H1 (cell line): ENCODE measurements around the gene SLC52A3. TPM values are rescaled to one million over a fixed set of nuclear protein-coding genes. Genes with fewer than 3 reads are reported as not detected.
A peak's percentile ranks its signal among the peaks of the same experiment; 100 is the strongest.

Experiments
- CTCF ChIA-PET: fragments of 300-600 bp; sonication (Branson Sonifier 250); formaldehyde crosslinking; loops from one replicate; lab custom pipeline; 2021; ENCODE audit not compliant: partially characterized antibody; lab: Charles Lee
- POLR2A ChIA-PET: fragments of 300-600 bp; sonication (Branson Sonifier 250); formaldehyde crosslinking; loops from one replicate; lab custom pipeline; 2021; ENCODE audit warnings: inconsistent platforms; ENCODE audit not compliant: partially characterized antibody; lab: Charles Lee
- DNase-seq, 2 experiments: peaks; one replicate each; pipeline versions ENCODE4 v3.0.0 to v3.0.0-alpha.2; 2010 to 2022; ENCODE audit warnings: low spot score in 2 of 2, low read depth in 1 of 2, mixed read lengths in 1 of 2
- FAIRE-seq: peaks from 2 replicates; lab custom pipeline; 2011; peaks lifted over from hg19 to GRCh38; lab: Jason Lieb, UNC
- H2AFZ ChIP-seq: 2 replicates; pipeline ENCODE4 v1.8.1; 2012; ENCODE audit warnings: low read length, inconsistent platforms
- H2AK5ac ChIP-seq: 2 replicates; pipeline ENCODE4 v1.6.1; 2013; ENCODE audit warnings: low read depth, low read length
- H2BK120ac ChIP-seq: replicated peaks from 2 replicates; pipeline ENCODE3; 2013; ENCODE audit warnings: low read depth, low read length, inconsistent platforms
- H2BK12ac ChIP-seq: 2 replicates; pipeline ENCODE4 v1.6.1; 2013; ENCODE audit warnings: low read depth, low read length
- H2BK15ac ChIP-seq: 2 replicates; pipeline ENCODE4 v1.6.1; 2013; ENCODE audit warnings: low read length
- H2BK20ac ChIP-seq: 2 replicates; pipeline ENCODE4 v1.6.1; 2013; ENCODE audit warnings: low read length
- H2BK5ac ChIP-seq: 2 replicates; pipeline ENCODE4 v1.6.1; 2013; ENCODE audit warnings: low read depth, low read length
- H3K14ac ChIP-seq: 2 replicates; pipeline ENCODE4 v1.6.1; 2013; ENCODE audit warnings: inconsistent platforms; ENCODE audit not compliant: insufficient read length
- H3K18ac ChIP-seq: 2 replicates; pipeline ENCODE4 v1.6.1; 2013; ENCODE audit warnings: low read length; ENCODE audit errors: extremely low read depth
- H3K23ac ChIP-seq: 2 replicates; pipeline ENCODE4 v1.6.1; 2013; ENCODE audit warnings: inconsistent platforms; ENCODE audit not compliant: insufficient read length
- H3K23me2 ChIP-seq: 2 replicates; pipeline ENCODE4 v1.6.1; 2013; ENCODE audit warnings: low read depth, low read length
- H3K27ac ChIP-seq: 2 replicates; pipeline ENCODE4 v1.6.1; 2011; ENCODE audit warnings: low read depth, low read length, inconsistent platforms
- H3K27me3 ChIP-seq, 4 experiments: replicated peaks in 1 of 4; 1 replicate in 1 of 4; 2 replicates in 3 of 4; pipeline versions ENCODE4 v1.6.1 to v1.8.1; 2011 to 2013; ENCODE audit warnings: low read length in 3 of 4, mild to moderate bottlenecking in 3 of 4, inconsistent platforms in 2 of 4, mixed read lengths in 2 of 4, moderate library complexity in 1 of 4; ENCODE audit not compliant: control insufficient read depth in 3 of 4, insufficient read depth in 3 of 4; ENCODE audit errors: extremely low read depth in 1 of 4
- H3K36me3 ChIP-seq, 4 experiments: 2 replicates each; pipeline versions ENCODE4 v1.6.1 to v1.8.1; 2011 to 2013; ENCODE audit warnings: mild to moderate bottlenecking in 4 of 4, low read length in 3 of 4, moderate library complexity in 2 of 4, control low read depth in 1 of 4, inconsistent platforms in 1 of 4; ENCODE audit not compliant: insufficient read depth in 4 of 4, control insufficient read depth in 2 of 4
- H3K4ac ChIP-seq: replicated peaks from 2 replicates; pipeline ENCODE3; 2013; ENCODE audit warnings: low read length, low read depth, mixed read lengths, inconsistent platforms; ENCODE audit not compliant: insufficient read length
- H3K4me1 ChIP-seq, 4 experiments: replicated peaks in 1 of 4; 1 replicate in 1 of 4; 2 replicates in 3 of 4; pipeline versions ENCODE4 v1.6.1 to v1.8.1; 2011 to 2013; ENCODE audit warnings: low read length in 3 of 4, inconsistent platforms in 2 of 4, mixed read lengths in 1 of 4; ENCODE audit not compliant: insufficient read depth in 4 of 4, control insufficient read depth in 3 of 4
- H3K4me2 ChIP-seq, 2 experiments: 2 replicates each; pipeline versions ENCODE4 v1.6.1 to v1.8.1; 2011 to 2013; ENCODE audit warnings: low read depth in 2 of 2, low read length in 2 of 2, control low read depth in 1 of 2, inconsistent platforms in 1 of 2, mild to moderate bottlenecking in 1 of 2; ENCODE audit not compliant: insufficient read depth in 1 of 2
- H3K4me3 ChIP-seq, 4 experiments: fragments of 200-600, 300-600 bp in 1 of 4; sonication (generic), shearing (Covaris generic), sonication (Bioruptor Twin) in 1 of 4; 2 replicates each; pipeline versions ENCODE4 v1.5.1 to v1.8.1; 2011 to 2016; ENCODE audit warnings: low read length in 4 of 4, low read depth in 3 of 4, control low read depth in 2 of 4, inconsistent platforms in 2 of 4, mild to moderate bottlenecking in 2 of 4, mixed read lengths in 1 of 4, moderate library complexity in 1 of 4; ENCODE audit not compliant: insufficient read depth in 2 of 4; ENCODE audit errors: extremely low read depth in 1 of 4
- H3K56ac ChIP-seq: replicated peaks from 2 replicates; pipeline ENCODE3; 2013; ENCODE audit warnings: low read depth, mild to moderate bottlenecking, mixed read lengths, low read length, inconsistent platforms; ENCODE audit not compliant: insufficient read length
- H3K79me1 ChIP-seq: 2 replicates; pipeline ENCODE4 v1.6.1; 2013; ENCODE audit warnings: low read depth, low read length, control low read depth
- H3K79me2 ChIP-seq, 2 experiments: 2 replicates each; pipeline versions ENCODE4 v1.6.1 to v1.8.1; 2012 to 2013; ENCODE audit warnings: low read length in 2 of 2, mild to moderate bottlenecking in 2 of 2, inconsistent platforms in 1 of 2; ENCODE audit not compliant: insufficient read depth in 2 of 2, control insufficient read depth in 1 of 2
- H3K9ac ChIP-seq, 4 experiments: replicated peaks in 1 of 4; 1 replicate in 1 of 4; 2 replicates in 3 of 4; pipeline versions ENCODE4 v1.6.1 to v1.8.1; 2011 to 2013; ENCODE audit warnings: low read depth in 3 of 4, low read length in 3 of 4, control low read depth in 2 of 4, mild to moderate bottlenecking in 2 of 4, moderate library complexity in 2 of 4, inconsistent platforms in 1 of 4; ENCODE audit errors: extremely low read depth in 1 of 4
- H3K9me3 ChIP-seq, 2 experiments: 2 replicates each; pipeline versions ENCODE4 v1.6.1 to v1.8.1; 2012 to 2013; ENCODE audit warnings: mild to moderate bottlenecking in 2 of 2, moderate library complexity in 2 of 2, control low read depth in 1 of 2, inconsistent platforms in 1 of 2, low read depth in 1 of 2, low read length in 1 of 2, mixed read lengths in 1 of 2; ENCODE audit not compliant: insufficient read depth in 2 of 2
- H4K20me1 ChIP-seq, 2 experiments: replicated peaks in 1 of 2; 2 replicates each; pipeline versions ENCODE3 to v1.8.1; 2011 to 2013; ENCODE audit warnings: inconsistent platforms in 2 of 2, low read length in 2 of 2, mild to moderate bottlenecking in 1 of 2; ENCODE audit not compliant: insufficient read depth in 2 of 2, control insufficient read depth in 1 of 2
- H4K5ac ChIP-seq: 2 replicates; pipeline ENCODE4 v1.6.1; 2013; ENCODE audit warnings: low read length, low read depth, mixed read lengths, inconsistent platforms; ENCODE audit not compliant: insufficient read length
- H4K8ac ChIP-seq: 2 replicates; pipeline ENCODE4 v1.8.0; 2013; ENCODE audit warnings: mild to moderate bottlenecking, moderate library complexity, low read length, inconsistent platforms; ENCODE audit not compliant: insufficient read depth; ENCODE audit errors: extremely low read depth
- H4K91ac ChIP-seq: replicated peaks from 2 replicates; pipeline ENCODE3; 2013; ENCODE audit warnings: low read length, mixed read lengths, inconsistent platforms; ENCODE audit not compliant: insufficient read length
- KDM1A ChIP-seq: fragments of 200-600, 300-600 bp; sonication (generic); IDR thresholded peaks from 2 replicates; pipeline ENCODE4 v1.7.1; 2016; ENCODE audit warnings: mild to moderate bottlenecking, low read length, borderline replicate concordance
- USF2 ChIP-seq: IDR thresholded peaks from 2 replicates; pipeline ENCODE4 v1.6.1; 2011; ENCODE audit warnings: low read length, improper control_type of control experiment
- WGBS, 2 experiments: shearing (Covaris generic) in 1 of 2; methylation state at CpG; one replicate each; pipeline versions ENCODE4 v1.1.6 to v1.1.7; 2013 to 2015; ENCODE audit warnings: low lambda C conversion rate in 2 of 2, mixed read lengths in 2 of 2, inconsistent platforms in 1 of 2, low coverage in 1 of 2, missing lambda C conversion rate in 1 of 2; ENCODE audit not compliant: insufficient replicate concordance in 2 of 2, insufficient coverage in 1 of 2, insufficient read length in 1 of 2; ENCODE audit errors: extremely low coverage in 1 of 2, missing lambda C conversion rate in 1 of 2; 5-methylcytosine and 5-hydroxymethylcytosine counted together
- polyA plus RNA-seq, 7 experiments: library from polyadenylated mRNA; depleted of rRNA in 3 of 7; stranded (reverse) in 5 of 7; unstranded in 2 of 7; fragments of >200 nt in 5 of 7; fragments of 200-250 nt in 2 of 7; gene quantifications; 1 replicate in 5 of 7; 2 replicates in 1 of 7; 4 replicates in 1 of 7; pipeline versions ENCODE4 v1.2.1 to v1.2.3, GENCODE V29; 2011 to 2013; ENCODE audit warnings: missing spikeins in 2 of 7, mixed read lengths in 2 of 7
- total RNA-seq: library from RNA; stranded (reverse); fragmentation: NEBNext Ultra II Directional; extraction: Animal tissue kit (Norgen Biotek cat#: 25700); gene quantifications from 2 replicates; pipeline ENCODE4 v1.2.1, GENCODE V29; 2021

SLC52A3 gene
- total and polyA plus RNA-seq, 2 of the 8 experiments (the other 6 are each of a cell fraction or from before 2014, with no cell fraction given): 2.3 to 4.2 TPM

- no peak overlapping the region for H3K14ac ChIP-seq
- no peaks in the 10 kb centered on the region for H3K23me2 ChIP-seq
- H3K4me2 ChIP-seq: no peak overlapping the region
- H3K23ac ChIP-seq: no peak overlapping the region
- H3K4ac ChIP-seq: no peak overlapping the region
- H2BK12ac ChIP-seq: no peak overlapping the region
- 0 out of 2 replicates have a peak, but pooled peaks have one; percentile 11 for TF ChIP-seq KDM1A
- TF ChIP-seq USF2: no peak
- TF ChIP-seq, all 59 proteins: peak for 1
- H4K8ac ChIP-seq: no peak overlapping the region
- no peak overlapping the region for H2BK20ac ChIP-seq
- no peaks in the 10 kb centered on the region for H4K20me1 ChIP-seq
- no peaks in the 10 kb centered on the region for H3K79me2 ChIP-seq
- no peaks in the 10 kb centered on the region; a peak in 1 of 7 replicates for H3K4me1 ChIP-seq
- no peak overlapping the region for H2BK5ac ChIP-seq
- no peak overlapping the region for H2BK120ac ChIP-seq
- no peaks in the 10 kb centered on the region for H3K79me1 ChIP-seq
- WGBS, 2 experiments: 92% methylated on average over 18 of the region's 18 CpGs; no CpG with 5 or more reads in 1 of the 2 experiments
- no peak overlapping the region for H3K18ac ChIP-seq
- H2BK15ac ChIP-seq: no peak overlapping the region
- H2AFZ ChIP-seq: no peak overlapping the region
- H2AK5ac ChIP-seq: no peak overlapping the region
- DNase-seq: no peak
- FAIRE-seq: no peak
- peaks cover 22 to 26% of the 10 kb centered on the region in 2 experiments for H3K9me3 ChIP-seq
- H3K36me3 ChIP-seq: no peaks in the 10 kb centered on the region
- no peak overlapping the region for H3K56ac ChIP-seq
- ChIA-PET POLR2A (no interaction called here), CTCF (no interaction called here)
- no peak overlapping the region for H3K9ac ChIP-seq
- no peak overlapping the region for H3K27ac ChIP-seq
- H4K91ac ChIP-seq: no peak overlapping the region
- no peak overlapping the region for H4K5ac ChIP-seq
- no peak overlapping the region for H3K4me3 ChIP-seq
- no peaks in the 10 kb centered on the region for H3K27me3 ChIP-seq
Observed at GRCh38 chr20:792248-792647, 23.9 kb upstream of the SLC52A3 start.
